Measurements from ENCODE around the gene ERCC8. TPM values are rescaled to one million over a fixed set of nuclear protein-coding genes. Genes with fewer than 3 reads are reported as not detected.

ERCC8 gene
- polyA plus RNA-seq, 1 experiment: 23.9 TPM

- Histone ChIP-seq H3K27me3 (ENCODE audit: control insufficient read depth, insufficient read depth, low read length) (peaks cover 34% of the 10 kb centered on the region), H3K27ac (ENCODE audit: low read depth, low read length) (no peak within 1 kb of the TSS), H3K4me3 (ENCODE audit: low read depth, low read length) (peak within 1 kb of the TSS; percentile 62), H3K9me3 (ENCODE audit: control insufficient read depth, insufficient read depth, low read length) (no peaks in the 10 kb centered on the region)
- no peak for DNase-seq (ENCODE audit: low read depth, low spot score)
- TF ChIP-seq, protein P1, sequence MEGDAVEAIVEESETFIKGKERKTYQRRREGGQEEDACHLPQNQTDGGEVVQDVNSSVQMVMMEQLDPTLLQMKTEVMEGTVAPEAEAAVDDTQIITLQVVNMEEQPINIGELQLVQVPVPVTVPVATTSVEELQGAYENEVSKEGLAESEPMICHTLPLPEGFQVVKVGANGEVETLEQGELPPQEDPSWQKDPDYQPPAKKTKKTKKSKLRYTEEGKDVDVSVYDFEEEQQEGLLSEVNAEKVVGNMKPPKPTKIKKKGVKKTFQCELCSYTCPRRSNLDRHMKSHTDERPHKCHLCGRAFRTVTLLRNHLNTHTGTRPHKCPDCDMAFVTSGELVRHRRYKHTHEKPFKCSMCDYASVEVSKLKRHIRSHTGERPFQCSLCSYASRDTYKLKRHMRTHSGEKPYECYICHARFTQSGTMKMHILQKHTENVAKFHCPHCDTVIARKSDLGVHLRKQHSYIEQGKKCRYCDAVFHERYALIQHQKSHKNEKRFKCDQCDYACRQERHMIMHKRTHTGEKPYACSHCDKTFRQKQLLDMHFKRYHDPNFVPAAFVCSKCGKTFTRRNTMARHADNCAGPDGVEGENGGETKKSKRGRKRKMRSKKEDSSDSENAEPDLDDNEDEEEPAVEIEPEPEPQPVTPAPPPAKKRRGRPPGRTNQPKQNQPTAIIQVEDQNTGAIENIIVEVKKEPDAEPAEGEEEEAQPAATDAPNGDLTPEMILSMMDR (IDR thresholded peaks at IDR 0.05; ENCODE audit: low read depth, low read length): peak; percentile 32
- ChIA-PET CTCF (interaction anchor here (0.7 to 2.5 kb wide), 6 partner anchors 11 to 742 kb away, joined by 3 to 6 read pairs (median 3); partner anchors contain the start of gene DEPDC1B), POLR2A (no interaction called here)
Measured at GRCh38 chr5:60843936-60844905, 100.6 kb downstream of the ERCC8 start, which contains the start of gene ELOVL7. Gene ELOVL7, minus strand, starts transcription at chr5:60844269. Its CDS starts 56,872 bp downstream, at chr5:60787397.

DNA sequence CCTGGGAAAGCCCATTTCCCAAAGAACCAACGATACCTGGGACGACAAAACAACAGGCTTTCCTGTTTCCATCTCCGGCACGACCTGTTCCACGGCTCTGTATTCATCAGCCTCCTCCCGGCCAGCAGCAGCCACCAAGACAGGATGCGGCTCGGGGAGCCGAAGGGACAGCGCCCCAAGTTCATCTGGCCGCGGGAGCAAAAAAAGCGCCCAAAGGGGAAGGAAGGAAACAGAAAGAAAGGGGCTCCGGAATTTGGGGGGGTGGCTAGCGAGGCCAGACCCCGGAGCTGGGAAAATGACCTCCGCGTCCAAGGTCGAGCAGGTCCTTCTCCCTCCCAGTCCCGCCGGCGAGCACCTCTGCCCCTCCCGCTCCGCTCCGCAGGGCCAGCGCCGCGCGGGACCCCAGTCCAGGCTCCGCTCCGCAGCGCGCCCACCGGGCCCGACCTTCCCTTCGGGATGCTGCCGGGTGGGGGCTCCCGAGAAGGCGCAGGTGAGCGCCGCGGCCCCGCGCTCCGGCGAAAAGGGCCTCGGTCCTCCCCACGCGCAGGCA, 101.4 kb downstream of the ERCC8 start:
- no peaks in the 10 kb centered on the region for H3K9me3 ChIP-seq (ENCODE audit: control insufficient read depth, insufficient read depth, low read length)
- ChIA-PET CTCF (interaction anchor here (1.3 to 2.5 kb wide), 4 partner anchors 12 to 144 kb away, joined by 3 to 6 read pairs (median 4); partner anchors contain the start of gene DEPDC1B), POLR2A (no interaction called here)
- DNase-seq (ENCODE audit: low read depth, low spot score): no peak
- no peak overlapping the region for H3K27ac ChIP-seq (ENCODE audit: low read depth, low read length)
- H3K4me3 ChIP-seq (ENCODE audit: low read depth, low read length): peak overlapping the region; percentile 62
- H3K27me3 ChIP-seq (ENCODE audit: control insufficient read depth, insufficient read depth, low read length): peaks cover 34% of the 10 kb centered on the region
- TF ChIP-seq, protein P1 (IDR thresholded peaks at IDR 0.05; ENCODE audit: low read depth, low read length): no peak

- peak overlapping the region; percentile 62 for H3K4me3 ChIP-seq (ENCODE audit: low read depth, low read length)
- H3K27me3 ChIP-seq (ENCODE audit: control insufficient read depth, insufficient read depth, low read length): peaks cover 34% of the 10 kb centered on the region
Measured at GRCh38 chr5:60842871-60843385, 101.9 kb downstream of the ERCC8 start.

GRCh38 chr5:60841361-60841760, 103.5 kb downstream of the ERCC8 start:
- peaks cover 30% of the 10 kb centered on the region for H3K27me3 ChIP-seq (ENCODE audit: control insufficient read depth, insufficient read depth, low read length)
- ChIA-PET CTCF (no interaction called here), POLR2A (no interaction called here)

More at GRCh38 chr5:60842871-60843385, 101.9 kb downstream of the ERCC8 start:
- ChIA-PET POLR2A (no interaction called here), CTCF (interaction anchor here (1.4 to 2.5 kb wide), 2 partner anchors 96 to 143 kb away, joined by 3 to 5 read pairs; partner anchors contain the start of gene DEPDC1B)
- DNase-seq (ENCODE audit: low read depth, low spot score): no peak
- TF ChIP-seq, protein P1 (IDR thresholded peaks at IDR 0.05; ENCODE audit: low read depth, low read length): no peak
- Histone ChIP-seq H3K9me3 (ENCODE audit: control insufficient read depth, insufficient read depth, low read length) (no peaks in the 10 kb centered on the region), H3K27ac (ENCODE audit: low read depth, low read length) (no peak overlapping the region)

More at GRCh38 chr5:60841361-60841760, 103.5 kb downstream of the ERCC8 start:
- no peak for DNase-seq (ENCODE audit: low read depth, low spot score)
- Histone ChIP-seq H3K4me3 (ENCODE audit: low read depth, low read length) (no peak overlapping the region), H3K9me3 (ENCODE audit: control insufficient read depth, insufficient read depth, low read length) (no peaks in the 10 kb centered on the region), H3K27ac (ENCODE audit: low read depth, low read length) (no peak overlapping the region)
- TF ChIP-seq, protein P1 (IDR thresholded peaks at IDR 0.05; ENCODE audit: low read depth, low read length): no peak

Measured in AG04450 (cell line).